ENCODE data around the gene SRPK2.

DNA sequence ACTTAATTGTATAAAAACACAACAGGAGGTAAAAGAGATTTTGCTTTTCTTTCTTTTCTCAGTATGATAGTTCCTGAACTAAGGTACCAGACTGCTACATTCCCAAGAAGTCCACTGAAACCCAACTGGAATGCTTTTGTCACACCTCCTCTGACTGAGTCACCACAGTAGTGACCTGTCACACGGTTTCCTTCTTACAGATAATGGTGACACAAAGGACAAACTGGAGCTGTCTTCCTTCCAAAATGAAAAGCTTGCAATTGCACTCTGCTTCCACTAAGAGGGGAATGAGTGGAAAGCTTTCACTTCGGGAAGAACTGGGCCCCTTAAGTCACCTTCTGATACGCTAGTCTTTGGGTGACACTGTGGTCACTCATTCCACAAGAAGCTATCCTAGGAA lies 252.5 kb downstream of the SRPK2 start:
- TF ChIP-seq, protein P1, sequence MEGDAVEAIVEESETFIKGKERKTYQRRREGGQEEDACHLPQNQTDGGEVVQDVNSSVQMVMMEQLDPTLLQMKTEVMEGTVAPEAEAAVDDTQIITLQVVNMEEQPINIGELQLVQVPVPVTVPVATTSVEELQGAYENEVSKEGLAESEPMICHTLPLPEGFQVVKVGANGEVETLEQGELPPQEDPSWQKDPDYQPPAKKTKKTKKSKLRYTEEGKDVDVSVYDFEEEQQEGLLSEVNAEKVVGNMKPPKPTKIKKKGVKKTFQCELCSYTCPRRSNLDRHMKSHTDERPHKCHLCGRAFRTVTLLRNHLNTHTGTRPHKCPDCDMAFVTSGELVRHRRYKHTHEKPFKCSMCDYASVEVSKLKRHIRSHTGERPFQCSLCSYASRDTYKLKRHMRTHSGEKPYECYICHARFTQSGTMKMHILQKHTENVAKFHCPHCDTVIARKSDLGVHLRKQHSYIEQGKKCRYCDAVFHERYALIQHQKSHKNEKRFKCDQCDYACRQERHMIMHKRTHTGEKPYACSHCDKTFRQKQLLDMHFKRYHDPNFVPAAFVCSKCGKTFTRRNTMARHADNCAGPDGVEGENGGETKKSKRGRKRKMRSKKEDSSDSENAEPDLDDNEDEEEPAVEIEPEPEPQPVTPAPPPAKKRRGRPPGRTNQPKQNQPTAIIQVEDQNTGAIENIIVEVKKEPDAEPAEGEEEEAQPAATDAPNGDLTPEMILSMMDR (IDR thresholded peaks at IDR 0.05), result no peak
- no peak for TF ChIP-seq POLR2A (IDR thresholded peaks at IDR 0.05)
